PC-9 (cell line): Measurements from ENCODE around the gene NOC3L. TPM values are rescaled to one million over a fixed set of nuclear protein-coding genes. Genes with fewer than 3 reads are reported as not detected.

Experiments
- BruUV-seq: library from RNA; stranded (reverse); fragments of 400-500 nt; replicated peaks from 2 replicates; lab custom pipeline; 2021; lab: Mats Ljungman, UMichigan
- CTCF ChIA-PET: fragments of 300-600 bp; sonication (Branson Sonifier 250); formaldehyde crosslinking; loops from one replicate; lab custom pipeline; 2022; ENCODE audit warnings: antibody characterized with exemption; lab: Charles Lee
- POLR2A ChIA-PET: fragments of 300-600 bp; sonication (Branson Sonifier 250); formaldehyde crosslinking; loops from one replicate; lab custom pipeline; 2022; ENCODE audit warnings: antibody characterized with exemption; ENCODE audit not compliant: unreplicated experiment; lab: Charles Lee
- DNase-seq, 2 experiments: peaks; one replicate each; pipeline versions ENCODE4 v3.0.0 to v3.0.0-alpha.2; 2015 to 2022; ENCODE audit warnings: mixed read lengths in 1 of 2
- H2AFZ ChIP-seq: fragments of 200-600 bp; sonication (generic); 2 replicates; pipeline ENCODE4 v1.8.1; 2017; ENCODE audit warnings: antibody characterized with exemption
- H3F3A ChIP-seq: fragments of 200-600 bp; sonication (generic); 2 replicates; pipeline ENCODE4 v1.8.1; 2017; ENCODE audit warnings: antibody characterized with exemption, mild to moderate bottlenecking, low read depth; ENCODE audit not compliant: insufficient read depth
- H3K27ac ChIP-seq: fragments of 200-600 bp; sonication (generic); 2 replicates; pipeline ENCODE4 v1.6.1; 2016; ENCODE audit warnings: mixed run types
- H3K27me3 ChIP-seq: fragments of 200-600 bp; sonication (generic); 2 replicates; pipeline ENCODE4 v1.6.1; 2016; ENCODE audit warnings: low read depth, mixed run types; ENCODE audit not compliant: insufficient read depth
- H3K36me3 ChIP-seq: fragments of 200-600 bp; sonication (generic); 2 replicates; pipeline ENCODE4 v1.6.1; 2016; ENCODE audit warnings: low read depth, mixed run types
- H3K4me1 ChIP-seq: fragments of 200-600 bp; sonication (generic); replicated peaks from 2 replicates; pipeline ENCODE4 v1.6.1; 2016; ENCODE audit warnings: mixed run types; ENCODE audit not compliant: insufficient read depth
- H3K4me2 ChIP-seq: fragments of 200-600 bp; sonication (generic); 2 replicates; pipeline ENCODE4 v1.6.1; 2017; ENCODE audit warnings: mixed run types
- H3K4me3 ChIP-seq: fragments of 200-600 bp; sonication (generic); 2 replicates; pipeline ENCODE4 v1.6.1; 2016; ENCODE audit warnings: mixed run types
- H3K79me2 ChIP-seq: fragments of 200-600 bp; sonication (generic); 2 replicates; pipeline ENCODE4 v1.6.1; 2017; ENCODE audit warnings: low read depth, mixed run types
- H3K9me2 ChIP-seq: fragments of 200-600 bp; sonication (generic); 2 replicates; pipeline ENCODE4 v1.8.1; 2017; ENCODE audit warnings: mild to moderate bottlenecking; ENCODE audit not compliant: insufficient read depth
- H3K9me3 ChIP-seq: fragments of 200-600 bp; sonication (generic); 2 replicates; pipeline ENCODE4 v1.8.1; 2016; ENCODE audit warnings: low read depth; ENCODE audit not compliant: insufficient read depth
- H4K20me1 ChIP-seq: fragments of 200-600 bp; sonication (generic); 2 replicates; pipeline ENCODE4 v1.8.1; 2017; ENCODE audit not compliant: insufficient read depth
- CTCF ChIP-seq: fragments of 200-600 bp; sonication (generic); conservative IDR thresholded peaks from 2 replicates; pipeline ENCODE4 v1.6.1; 2017; ENCODE audit warnings: mixed run types, antibody characterized with exemption, mild to moderate bottlenecking, moderate library complexity
- EZH2 ChIP-seq: fragments of 200-600 bp; sonication (generic); IDR thresholded peaks from 2 replicates; pipeline ENCODE4 v1.8.0; 2017; ENCODE audit warnings: antibody characterized with exemption, low read depth
- intact Hi-C: fragments of 100-400 bp; cut with micrococcal nuclease; formaldehyde crosslinking; loops from one replicate; pipeline ENCODE4 v1.10.0; 2022; ENCODE audit not compliant: unreplicated experiment
- total RNA-seq: library from RNA; stranded (reverse); gene quantifications from 2 replicates; pipeline ENCODE4 v1.2.3, GENCODE V29; 2021

The NOC3L gene
- total RNA-seq, 1 experiment from 2014 or later: 17.7 TPM

GRCh38 chr10:94411304-94411703 lies 48.6 kb upstream of the NOC3L start:
- H3K4me1 ChIP-seq: no peaks in the 10 kb centered on the region
- no peaks in the 10 kb centered on the region for H3F3A ChIP-seq
- H3K36me3 ChIP-seq: no peaks in the 10 kb centered on the region
- no peaks in the 10 kb centered on the region for H4K20me1 ChIP-seq
- H3K79me2 ChIP-seq: peaks cover 13% of the 10 kb centered on the region
- no peak overlapping the region for H3K4me3 ChIP-seq
- no peaks in the 10 kb centered on the region for H3K9me3 ChIP-seq
- no peak overlapping the region for H2AFZ ChIP-seq
- no peak for TF ChIP-seq CTCF
- TF ChIP-seq EZH2: no peak
- H3K4me2 ChIP-seq: no peak overlapping the region
- no peak for DNase-seq
- CTCF ChIA-PET: no interaction called here
- H3K9me2 ChIP-seq: no peaks in the 10 kb centered on the region
- intact Hi-C loops: no loop called here
- H3K27ac ChIP-seq: no peak overlapping the region
- POLR2A ChIA-PET: no interaction called here
- BruUV-seq: no TSS peak
- H3K27me3 ChIP-seq: no peaks in the 10 kb centered on the region

- Histone ChIP-seq H3K36me3 (no peaks in the 10 kb centered on the region), H4K20me1 (no peaks in the 10 kb centered on the region), H3K4me1 (peaks cover 10% of the 10 kb centered on the region; the same call in 1 of the 2 replicates), H3F3A (0 out of 2 replicates have a peak, but pooled peaks cover 2% of the 10 kb centered on the region), H3K4me2 (no peak overlapping the region), H3K4me3 (no peak overlapping the region), H3K27me3 (no peaks in the 10 kb centered on the region), H3K27ac (no peak overlapping the region), H3K79me2 (peaks cover 35% of the 10 kb centered on the region), H3K9me2 (no peaks in the 10 kb centered on the region), H2AFZ (no peak overlapping the region), H3K9me3 (no peaks in the 10 kb centered on the region)
- TF ChIP-seq EZH2: no peak
- TF ChIP-seq CTCF: no peak
- POLR2A ChIA-PET: no interaction called here
- DNase-seq: no peak
- intact Hi-C loops: no loop called here
- BruUV-seq: no TSS peak
- CTCF ChIA-PET: no interaction called here
These were observed 46.4 kb upstream of the NOC3L start for GRCh38 chr10:94409021-94409657.

- Histone ChIP-seq H3K9me2 (no peaks in the 10 kb centered on the region), H3F3A (0 out of 2 replicates have a peak, but pooled peaks cover 6% of the 10 kb centered on the region), H3K4me1 (peaks cover 10% of the 10 kb centered on the region; the same call in 1 of the 2 replicates), H3K27me3 (no peaks in the 10 kb centered on the region), H4K20me1 (no peaks in the 10 kb centered on the region), H3K4me2 (no peak overlapping the region), H2AFZ (no peak overlapping the region), H3K9me3 (no peaks in the 10 kb centered on the region), H3K79me2 (peaks cover 35% of the 10 kb centered on the region), H3K36me3 (no peaks in the 10 kb centered on the region), H3K4me3 (no peak overlapping the region), H3K27ac (no peak overlapping the region)
- intact Hi-C loops: no loop called here
- no TSS peak for BruUV-seq
- ChIA-PET POLR2A (interaction anchor here (0.5 kb wide), 1 partner anchor 109 kb away, joined by 3 read pairs; no protein-coding TSS in a partner anchor), CTCF (no interaction called here)
- no peak for TF ChIP-seq CTCF
- no peak for TF ChIP-seq EZH2
- DNase-seq: no peak
These were observed 44.9 kb upstream of the NOC3L start for GRCh38 chr10:94407668-94408067.
